GM21381 (cell line): Measurements from ENCODE around the gene B4GALT1.

Source experiments
- ATAC-seq: cut with Tn5 transposase; IDR thresholded peaks from one replicate; pipeline ENCODE4 v1.9.1; 2021; ENCODE audit warnings: mild to moderate bottlenecking, moderate library complexity; ENCODE audit not compliant: unreplicated experiment

Gene B4GALT1

DNA sequence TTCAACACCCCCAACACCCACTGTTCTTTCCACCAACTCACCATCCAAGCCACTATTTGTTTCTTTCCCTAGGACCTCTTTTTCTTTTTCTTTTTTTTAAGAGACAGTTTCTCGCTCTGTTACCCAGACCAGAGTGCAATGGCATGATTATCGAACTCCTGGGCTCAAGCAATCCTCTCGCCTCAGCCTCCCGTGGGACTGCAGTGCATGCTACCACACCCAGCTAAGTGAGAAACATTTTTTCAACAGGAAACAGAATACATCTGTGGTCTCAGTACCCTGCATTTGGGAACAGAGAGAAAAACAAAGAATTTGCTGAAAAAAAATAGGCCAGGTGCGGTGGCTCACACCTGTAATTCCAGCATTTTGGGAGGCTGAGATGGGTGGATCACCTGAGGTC is 24.6 kb downstream of the B4GALT1 start:
- ATAC-seq = peak; percentile 30

DNA sequence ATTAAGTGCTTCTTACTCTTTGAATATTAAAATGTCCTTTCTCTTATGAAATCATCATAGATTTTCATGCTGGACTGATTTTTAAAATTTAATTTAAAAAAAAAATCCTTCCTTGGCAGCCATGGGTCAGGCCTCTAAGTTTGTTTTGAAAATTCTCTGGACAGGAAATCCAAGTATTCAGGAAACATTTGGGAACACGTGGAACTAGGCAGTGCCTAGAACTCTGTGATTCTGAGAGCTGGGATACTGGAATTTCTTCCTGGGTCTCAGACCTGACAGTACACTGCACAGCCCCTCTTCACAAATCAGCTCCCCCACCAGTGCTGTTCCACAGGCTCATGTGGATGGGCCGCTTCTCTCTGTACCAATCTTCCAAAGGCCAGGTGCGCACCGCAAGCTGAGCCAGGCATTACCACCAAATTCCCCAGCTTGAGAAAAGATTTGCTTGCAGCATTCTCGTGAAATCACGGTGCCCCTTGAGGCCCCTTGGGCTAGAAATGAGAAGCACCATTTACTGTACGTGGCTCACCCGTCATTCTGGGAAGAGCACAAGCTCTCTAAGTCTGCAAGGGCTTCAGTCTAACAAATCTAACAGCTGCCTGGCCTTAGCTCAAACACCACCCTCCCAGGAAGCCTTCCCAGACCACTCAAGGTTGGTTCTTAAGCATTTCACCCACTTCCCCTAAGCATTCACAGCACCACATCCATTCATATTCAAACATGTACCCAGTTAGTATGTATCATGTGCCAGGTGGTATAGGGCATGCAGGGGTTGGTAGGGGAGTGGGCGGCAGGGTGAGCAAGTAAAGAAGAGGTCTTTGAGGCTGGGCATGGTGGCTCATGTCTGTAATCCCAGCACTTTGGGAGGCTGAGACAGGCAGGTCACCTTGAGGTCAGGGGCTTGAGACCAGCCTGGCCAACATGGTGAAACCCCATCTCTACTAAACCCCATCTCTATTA is 26.5 kb downstream of the B4GALT1 start:
- ATAC-seq = no peak

DNA sequence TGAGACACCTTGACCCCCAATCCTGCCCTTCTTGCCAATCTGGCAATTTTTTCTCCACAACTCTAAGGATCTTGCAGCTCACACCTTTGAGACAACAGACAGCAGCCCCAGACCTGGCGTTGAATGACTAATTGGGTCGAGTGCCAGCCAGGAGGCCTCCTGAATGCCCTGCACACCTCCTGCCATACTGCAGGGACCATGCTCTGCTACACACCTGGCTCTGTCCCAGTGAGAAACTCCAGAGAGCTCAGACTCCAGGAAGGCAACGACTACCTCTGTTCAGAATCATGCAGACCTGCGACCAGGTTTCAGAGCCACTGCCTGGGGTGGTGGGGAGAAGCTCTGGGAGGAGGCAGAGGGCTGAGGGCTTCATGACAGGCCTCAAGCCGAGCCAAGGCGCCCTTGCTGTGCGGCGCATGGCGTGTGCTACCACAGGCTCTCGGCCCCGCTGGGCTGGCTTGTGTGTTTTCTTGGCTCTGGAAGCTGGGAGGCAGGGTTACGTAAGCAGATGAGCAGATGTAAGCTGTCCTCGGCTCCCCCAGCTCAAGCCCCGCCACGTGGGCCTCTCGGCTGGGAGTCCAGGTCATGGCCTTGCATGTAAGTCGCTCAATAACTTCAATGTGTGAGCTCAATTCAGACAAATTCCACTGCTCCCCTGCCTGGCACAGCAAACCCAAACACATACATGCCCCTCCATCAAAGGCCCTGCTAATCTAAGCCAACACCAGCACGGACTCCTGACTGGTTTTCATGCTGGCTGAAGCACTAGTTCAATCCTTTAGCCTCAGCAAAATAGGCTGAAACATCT is 27.5 kb downstream of the B4GALT1 start:
- ATAC-seq = no peak

DNA sequence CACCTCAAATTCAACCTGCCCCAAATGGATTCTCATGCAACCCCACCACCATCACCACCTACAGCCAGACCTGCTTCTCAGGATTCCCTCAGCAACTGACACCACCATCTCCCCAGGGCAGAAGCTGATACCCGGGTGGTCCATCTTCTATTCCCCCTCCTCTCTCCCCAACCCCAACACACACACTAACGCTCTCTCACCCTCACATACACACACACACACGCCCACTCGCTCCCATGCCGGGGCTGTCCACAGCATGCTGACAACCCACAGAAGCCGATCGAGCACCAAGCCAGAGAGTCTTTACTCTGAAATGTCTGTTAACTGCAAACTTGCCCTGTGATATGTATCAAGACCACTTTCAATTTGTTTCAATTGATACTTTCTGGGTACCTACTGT is 28.4 kb downstream of the B4GALT1 start:
- no peak for ATAC-seq

DNA sequence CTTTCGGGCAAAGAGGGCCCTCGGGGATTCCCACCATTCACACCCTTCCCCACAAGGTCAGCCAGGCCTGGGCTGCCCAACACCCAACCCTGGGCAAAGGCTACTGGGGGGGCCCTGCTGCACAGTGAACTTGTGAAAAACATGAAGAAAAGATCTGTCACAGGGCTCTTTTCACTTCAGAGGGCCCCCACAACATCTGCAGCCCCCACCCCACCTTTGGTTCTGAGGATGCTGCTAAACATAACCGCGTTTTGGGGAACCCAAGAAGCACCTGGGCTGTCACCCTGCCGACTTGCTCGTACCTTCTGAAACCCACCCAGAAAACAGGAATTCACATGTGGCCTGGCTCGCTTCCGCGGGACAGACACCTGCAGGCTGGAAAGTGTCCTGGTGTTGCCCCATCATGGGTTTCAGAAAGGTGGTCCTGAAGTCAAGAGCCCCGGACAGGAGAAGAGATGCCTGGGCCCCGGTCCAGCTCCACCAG is 29.3 kb downstream of the B4GALT1 start:
- peak; percentile 31 for ATAC-seq

DNA sequence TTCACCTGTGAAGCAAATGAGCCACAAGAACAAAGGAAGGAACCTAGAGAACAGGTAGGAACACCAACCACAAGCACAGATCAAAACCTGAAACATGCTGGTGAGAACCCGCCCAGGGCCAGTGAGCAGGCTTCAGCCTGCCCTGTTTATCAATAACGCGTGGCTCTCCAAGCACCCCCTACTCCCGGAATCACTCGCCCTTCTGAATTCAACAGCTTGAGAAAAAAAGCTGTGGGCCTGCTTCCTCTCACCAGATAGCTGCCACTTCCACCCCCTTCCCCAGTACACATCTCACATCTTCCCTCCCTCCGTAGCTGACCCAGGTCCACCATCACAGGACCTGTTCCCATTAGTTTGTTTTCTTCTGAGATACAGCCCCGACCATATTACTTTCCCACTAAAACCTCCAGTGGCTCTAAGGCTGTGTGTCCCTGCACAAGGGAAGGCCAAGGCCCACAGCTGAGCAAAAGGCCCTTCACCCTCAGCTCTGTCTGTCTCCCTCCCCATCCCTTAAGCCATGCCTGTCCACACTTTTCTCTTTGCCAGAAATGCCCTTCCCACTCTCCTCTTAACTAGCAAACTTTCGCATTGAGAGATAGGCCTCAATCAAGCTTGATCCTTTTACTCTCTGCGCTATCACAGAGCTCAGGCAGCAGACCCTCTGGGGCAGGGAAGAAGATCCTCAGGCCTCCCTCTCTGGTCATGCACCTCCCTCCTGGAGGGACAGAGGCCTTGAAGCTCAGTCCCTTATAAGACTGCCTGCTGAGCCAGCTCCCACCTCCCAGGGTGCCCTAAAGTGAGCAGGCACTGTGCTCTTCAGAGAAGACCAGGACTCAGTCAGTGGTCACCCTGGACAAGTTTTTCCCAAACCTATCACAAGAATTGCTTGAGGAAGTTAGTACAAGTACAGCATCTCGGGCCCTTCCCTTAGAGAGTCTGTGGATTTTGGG is 30.1 kb downstream of the B4GALT1 start:
- peak; percentile 36 for ATAC-seq

DNA sequence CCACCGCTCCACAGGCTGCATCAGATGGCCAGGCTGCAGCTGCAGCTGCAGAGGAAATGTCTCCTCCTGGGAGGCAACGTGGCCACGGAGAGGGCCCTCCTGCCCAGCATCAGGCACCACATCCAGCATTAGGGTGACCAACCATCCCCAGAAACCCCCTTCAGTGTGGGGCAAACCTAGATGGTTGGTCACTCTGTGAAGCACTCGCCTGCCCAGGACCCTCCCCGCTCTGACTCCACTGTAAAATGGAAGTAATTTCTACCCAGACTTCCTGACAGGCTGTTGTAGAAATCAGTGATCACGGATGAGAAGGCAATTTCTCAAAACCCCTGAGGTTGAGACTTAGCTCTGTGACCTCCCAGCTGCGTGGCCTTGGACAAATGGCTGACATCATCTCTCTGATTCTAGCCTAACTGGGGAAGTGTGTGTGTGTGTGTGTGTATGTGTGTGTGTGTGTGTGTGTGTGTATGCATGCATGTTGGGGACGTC is 31.6 kb downstream of the B4GALT1 start:
- ATAC-seq = no peak

DNA sequence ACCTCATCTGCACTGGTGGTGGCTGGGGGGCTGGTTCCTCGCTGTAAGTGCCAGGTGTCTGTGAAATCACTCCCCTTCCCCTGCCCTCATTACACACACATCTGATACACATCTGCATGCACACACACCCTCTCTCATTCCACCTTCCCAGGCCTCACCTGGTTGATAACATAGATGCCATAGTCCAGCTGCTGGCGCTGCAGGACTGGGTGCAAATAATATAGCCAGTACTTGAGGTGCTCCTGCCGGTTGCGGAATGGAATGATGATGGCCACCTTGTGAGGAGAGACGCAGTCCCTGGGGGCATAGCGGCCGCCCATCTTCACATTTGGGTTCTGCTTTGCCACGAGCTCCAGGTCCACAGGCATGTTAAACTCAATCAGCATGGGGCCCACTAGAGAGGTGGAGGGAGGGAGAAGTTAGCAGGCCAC is 32.1 kb downstream of the B4GALT1 start:
- no peak for ATAC-seq

DNA sequence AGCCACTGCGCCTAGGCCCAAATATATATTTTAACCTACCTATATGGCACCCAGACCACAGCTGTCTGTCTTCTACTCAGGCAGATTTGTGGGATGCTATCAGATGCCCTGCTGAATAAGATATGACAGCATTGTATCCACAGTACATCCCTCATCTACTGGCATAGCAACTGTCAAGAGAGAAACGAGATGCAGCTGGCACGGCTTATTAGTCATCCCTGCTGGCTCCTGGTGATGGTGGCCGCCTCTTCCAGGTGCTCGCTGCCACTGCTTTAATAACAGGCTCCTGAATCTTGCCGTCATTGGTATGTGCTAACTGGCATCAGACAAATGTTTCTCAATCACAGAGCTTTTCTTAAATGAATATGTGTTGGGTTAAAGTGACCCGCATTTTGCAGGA is 34.0 kb downstream of the B4GALT1 start:
- ATAC-seq = no peak

DNA sequence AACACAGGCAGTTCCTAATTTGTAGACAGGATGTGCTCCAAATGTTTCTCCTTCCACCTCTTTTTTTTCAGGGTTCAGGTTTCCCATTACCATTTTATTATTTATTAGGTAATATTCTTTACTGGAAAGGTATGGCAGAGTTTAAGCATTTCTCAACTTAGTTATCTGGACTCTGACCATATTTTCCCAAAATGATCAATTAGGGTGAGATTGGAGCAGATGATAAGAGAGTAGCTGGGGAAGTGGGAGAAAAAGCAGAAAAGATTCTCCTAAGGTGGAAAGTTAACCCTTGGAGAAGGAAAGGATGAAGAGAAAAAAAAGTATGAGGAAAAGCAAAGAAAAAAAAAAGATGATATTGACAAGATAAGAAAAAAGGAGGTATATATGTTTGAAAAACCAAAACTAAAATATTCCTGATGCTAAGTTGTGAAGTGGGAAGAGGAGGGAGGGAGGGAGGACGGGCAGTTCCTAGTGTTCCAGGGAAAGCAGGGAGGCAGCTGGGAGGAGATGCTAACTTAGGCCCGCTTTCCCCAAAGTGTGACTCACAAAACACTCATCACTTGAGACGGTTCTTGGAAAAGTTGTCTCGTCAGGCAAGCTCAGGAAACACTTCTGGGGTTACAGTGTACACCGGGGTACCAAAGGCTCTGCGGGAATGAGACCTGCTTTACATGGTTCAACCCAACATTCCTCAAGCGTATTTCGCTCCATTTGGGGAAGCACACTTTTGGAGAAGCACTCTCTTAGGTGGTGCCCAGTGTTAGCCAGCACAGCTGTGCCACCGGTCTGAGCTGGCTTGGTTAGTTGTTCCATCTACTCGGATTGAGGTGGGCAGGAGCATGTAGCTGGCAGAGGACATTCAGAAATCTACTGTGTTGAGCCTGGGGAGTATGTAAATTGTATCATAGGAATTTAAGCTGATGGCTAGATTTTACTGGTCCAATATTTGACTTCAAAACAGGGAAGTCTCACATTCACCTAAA is 35.1 kb downstream of the B4GALT1 start:
- no peak for ATAC-seq

DNA sequence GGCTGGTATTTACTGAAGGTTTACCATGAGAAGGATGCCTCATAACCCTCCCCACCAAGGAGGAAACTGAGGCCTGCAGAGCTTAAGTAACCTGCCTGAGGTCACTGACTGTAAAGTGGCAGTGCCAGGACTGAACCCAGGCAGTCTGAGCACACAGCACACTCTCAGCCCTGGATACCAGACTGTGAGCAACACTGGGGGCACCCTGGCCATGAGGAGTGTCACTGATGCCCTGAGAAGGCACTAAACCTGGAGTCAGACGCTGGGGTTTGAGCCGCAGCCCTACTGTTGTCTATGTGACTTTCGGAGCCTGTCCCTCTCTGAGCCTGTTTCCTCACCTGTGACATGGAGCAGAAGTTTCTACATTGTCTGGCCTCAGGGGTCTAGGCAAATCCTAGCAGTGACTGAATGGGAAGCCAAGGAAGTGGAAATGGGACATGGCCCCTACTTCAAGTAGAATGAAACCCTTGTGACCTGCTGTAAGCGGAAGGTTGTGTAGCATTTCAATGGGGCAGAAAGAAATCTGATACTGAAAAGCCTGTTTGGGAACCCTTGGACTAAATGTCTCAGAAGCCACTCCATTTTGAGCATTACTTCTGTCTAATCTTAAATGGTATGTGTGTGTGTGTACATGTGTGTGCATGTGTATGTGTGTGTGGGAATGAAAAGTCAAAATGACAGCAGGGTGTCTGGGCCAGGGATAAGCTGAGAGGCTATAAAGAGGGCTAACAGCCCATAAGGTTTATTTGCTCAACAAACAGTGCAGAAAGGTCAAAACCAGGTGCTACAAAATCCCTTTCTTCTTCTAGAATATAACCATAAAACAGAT is 36.0 kb downstream of the B4GALT1 start:
- ATAC-seq = no peak

DNA sequence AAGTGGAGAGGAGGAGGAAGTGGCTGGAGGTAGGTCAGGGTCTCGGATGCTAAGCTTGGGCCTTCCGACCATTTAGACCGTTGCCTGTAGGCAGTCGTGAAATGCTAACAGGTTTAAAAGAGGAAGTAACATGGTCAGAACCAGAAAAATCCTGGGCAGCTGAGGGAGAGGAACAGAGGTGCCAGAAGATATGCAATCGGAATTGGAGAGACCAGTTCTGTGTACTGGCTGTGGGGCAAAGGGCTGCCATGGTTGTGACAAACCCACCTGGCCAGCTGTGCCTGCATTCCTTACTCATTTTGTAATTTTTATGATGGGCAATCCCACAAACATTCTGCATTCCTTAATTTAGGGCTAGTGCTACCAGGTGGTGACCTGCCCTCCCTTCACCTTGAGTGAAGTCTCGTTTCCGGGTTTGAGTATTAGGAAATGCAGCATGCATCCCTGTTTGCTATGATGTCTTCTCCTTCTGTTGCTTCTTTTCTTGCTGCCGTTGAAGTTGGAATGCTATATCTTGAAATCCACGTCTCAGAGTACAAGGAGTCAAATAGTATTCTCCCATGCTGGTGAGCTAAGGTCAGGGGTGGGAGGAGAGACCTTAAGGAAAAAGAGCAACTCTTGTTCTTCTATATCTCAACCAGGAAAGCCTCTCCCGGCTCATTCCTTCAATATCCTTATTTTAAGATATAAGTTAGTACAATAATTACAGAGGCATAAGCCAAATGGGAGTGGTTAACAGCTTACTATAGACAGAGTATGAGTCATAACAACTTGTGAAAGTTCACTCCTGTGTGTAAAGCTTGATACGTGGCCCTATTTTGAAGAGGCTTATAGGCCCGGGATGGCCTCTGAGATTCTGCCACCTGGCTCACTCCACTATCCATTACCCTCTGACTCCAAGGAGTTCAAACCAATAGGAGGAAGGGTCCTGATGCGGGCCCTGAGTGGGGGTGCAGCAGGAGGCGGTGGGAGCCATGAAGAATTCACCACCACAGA is 37.0 kb downstream of the B4GALT1 start:
- ATAC-seq = peak; percentile 63

DNA sequence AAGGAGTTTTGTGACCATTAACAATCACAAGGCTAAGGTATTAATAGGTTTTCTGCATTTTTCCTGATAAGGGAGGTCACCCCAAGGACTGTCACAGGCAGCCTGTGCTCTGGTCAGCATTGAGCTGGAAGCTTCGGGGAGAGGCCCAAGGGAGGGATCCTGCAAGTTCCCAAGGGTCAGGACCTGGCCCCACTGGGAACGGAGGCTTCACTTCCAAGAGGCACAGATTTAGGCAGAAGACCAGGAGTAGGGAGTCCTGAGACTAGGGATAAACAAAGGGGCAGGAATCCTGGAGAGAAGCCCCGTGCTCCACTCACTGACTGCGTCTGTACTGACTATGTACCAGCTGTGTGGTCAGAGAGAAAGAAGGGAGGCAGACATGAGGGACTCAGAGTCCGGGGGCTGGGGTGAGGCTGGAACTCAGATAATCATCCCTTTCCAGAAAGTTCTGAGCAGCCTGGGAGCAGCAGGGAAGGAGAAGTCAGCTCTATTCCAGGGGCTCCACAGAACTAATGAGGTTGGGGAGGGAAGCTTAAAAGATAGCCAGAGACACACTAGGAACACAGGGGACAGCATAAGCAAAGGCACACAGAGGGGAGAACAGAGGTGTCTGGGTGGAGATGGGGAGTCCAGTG is 37.8 kb downstream of the B4GALT1 start:
- ATAC-seq = no peak

DNA sequence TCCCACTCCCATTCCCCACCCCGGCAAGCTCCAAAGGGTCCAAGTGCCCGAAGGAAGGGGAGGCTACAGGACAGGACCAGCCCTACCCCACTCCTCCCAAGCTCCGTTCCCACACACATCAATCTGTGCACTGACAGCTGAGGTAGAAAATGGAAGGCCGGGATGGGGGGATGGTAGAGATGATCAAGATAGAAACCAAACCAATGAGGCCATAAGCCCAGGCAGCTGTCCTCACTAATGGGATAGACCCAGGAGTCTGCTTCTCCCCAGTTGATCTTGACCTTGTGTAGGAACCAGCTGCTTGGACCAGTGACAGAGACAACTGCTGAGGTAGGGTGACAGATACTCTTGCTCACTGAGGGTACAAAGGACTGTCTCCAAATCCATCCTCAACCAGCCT is 38.6 kb downstream of the B4GALT1 start:
- ATAC-seq = no peak

DNA sequence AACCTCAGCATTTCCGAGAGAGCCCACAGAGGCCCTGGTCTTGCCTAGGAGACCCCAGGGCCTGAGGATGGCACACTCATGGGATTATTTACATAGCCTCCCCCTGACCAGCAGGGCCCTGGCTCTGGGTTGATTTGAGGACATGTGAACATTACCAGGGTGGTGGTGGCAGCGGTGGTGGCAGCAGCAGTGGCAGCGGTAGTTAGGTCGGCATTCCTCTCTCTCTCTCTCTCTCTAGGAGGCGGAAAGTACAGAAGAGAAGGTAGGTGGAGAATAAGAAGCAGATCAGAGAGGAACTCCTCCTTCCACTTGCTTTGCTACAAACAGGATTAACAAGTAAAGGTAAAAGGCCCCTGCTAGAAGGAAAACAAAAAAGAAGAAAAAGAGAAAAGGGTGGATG is 39.3 kb downstream of the B4GALT1 start:
- ATAC-seq = no peak
